Lung (tissue), 12 donors: ENCODE measurements around the gene SLC37A4. TPM values are rescaled to one million over a fixed set of nuclear protein-coding genes. Genes with fewer than 3 reads are reported as not detected.

ENCODE experiments used
- ATAC-seq: fragments of 200-7000 bp; cut with Tn5 transposase; one replicate; pipeline ENCODE4 v1.9.1; 2020; ENCODE audit warnings: moderate number of reproducible peaks; ENCODE audit not compliant: insufficient read depth, low FRiP score
- DNase-seq, 3 donors: peaks; one replicate each; pipeline ENCODE4 v3.0.0-alpha.2; 2013 to 2017
- H3K27ac ChIP-seq, 2 donors: one replicate each; pipeline ENCODE4 v1.5.1; 2013; ENCODE audit warnings: mild to moderate bottlenecking in 2 of 2, moderate library complexity in 2 of 2, control low read depth in 1 of 2, inconsistent platforms in 1 of 2, low read depth in 1 of 2, low read length in 1 of 2
- H3K27me3 ChIP-seq, 3 donors: one replicate each; pipeline ENCODE4 v1.5.1; 2013; ENCODE audit warnings: low read length in 2 of 3; ENCODE audit not compliant: control insufficient read depth in 3 of 3, insufficient read depth in 3 of 3
- H3K36me3 ChIP-seq, 4 donors: one replicate each; pipeline ENCODE4 v1.5.1; 2013; ENCODE audit warnings: low read length in 4 of 4, mild to moderate bottlenecking in 1 of 4, moderate library complexity in 1 of 4; ENCODE audit not compliant: control insufficient read depth in 4 of 4, insufficient read depth in 4 of 4
- H3K4me1 ChIP-seq, 5 donors: one replicate each; pipeline ENCODE4 v1.5.1; 2013; ENCODE audit warnings: low read length in 5 of 5, mild to moderate bottlenecking in 2 of 5, moderate library complexity in 1 of 5; ENCODE audit not compliant: control insufficient read depth in 5 of 5, insufficient read depth in 5 of 5
- H3K4me3 ChIP-seq: one replicate; pipeline ENCODE4 v1.5.1; 2013; ENCODE audit warnings: mild to moderate bottlenecking, control low read depth, moderate library complexity
- H3K9ac ChIP-seq, 2 donors: one replicate each; pipeline ENCODE4 v1.5.1; 2013; ENCODE audit warnings: low read length in 2 of 2, control low read depth in 1 of 2; ENCODE audit not compliant: insufficient read depth in 1 of 2
- H3K9me3 ChIP-seq, 4 donors: one replicate each; pipeline ENCODE4 v1.5.1; 2013; ENCODE audit warnings: low read length in 3 of 4, mild to moderate bottlenecking in 1 of 4, moderate library complexity in 1 of 4; ENCODE audit not compliant: control insufficient read depth in 4 of 4, insufficient read depth in 3 of 4
- CTCF ChIP-seq: IDR thresholded peaks from 2 replicates; pipeline ENCODE4 v1.5.1; 2012; ENCODE audit warnings: mild to moderate bottlenecking; ENCODE audit errors: control extremely low read depth, extremely low read depth
- WGBS, 2 donors: extraction: QIAGEN DNeasy Blood & Tissue Kit; methylation state at CpG; one replicate each; pipeline ENCODE4 v1.1.7; 2013; 5-methylcytosine and 5-hydroxymethylcytosine counted together
- polyA plus RNA-seq, 2 donors: library from polyadenylated mRNA; stranded (reverse); fragments of 200-250 nt; gene quantifications; one replicate each; pipeline ENCODE4 v1.2.1, GENCODE V29; 2013
- total RNA-seq, 2 donors: library from RNA; depleted of rRNA in 1 of 2; stranded (reverse); fragments of >200 nt in 1 of 2; gene quantifications; one replicate each; pipeline ENCODE4 v1.2.1, GENCODE V29; 2014 to 2021
- donor health status: control.
- donor health status: control.
- donor health status: Bipolar disorder and iron deficiency.
- donor health status: healthy.
- donor health status: DM: yes; HTN: yes; CAD: no.

The SLC37A4 gene
- total and polyA plus RNA-seq, 4 donors: 8.2 to 16.2 (median 13.5) TPM

DNA sequence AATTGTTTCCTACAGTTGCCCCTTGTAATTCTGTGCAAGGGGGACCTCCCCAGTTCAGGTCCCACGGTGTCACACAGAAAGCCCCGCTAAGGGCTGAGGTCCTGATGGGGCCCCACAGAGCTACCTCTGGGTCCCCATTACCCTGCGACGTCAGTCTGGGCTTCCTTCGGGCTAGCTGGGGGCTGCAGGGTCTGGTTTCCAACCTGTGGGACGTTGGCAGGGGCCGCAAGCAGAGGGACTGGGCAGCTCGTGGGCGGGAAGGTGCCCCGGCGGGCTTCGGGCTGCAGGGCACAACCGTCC is 698 bp downstream of the SLC37A4 start:
- Histone ChIP-seq H3K9me3 (no peaks in the 10 kb centered on the region), H3K27me3 (no peaks in the 10 kb centered on the region), H3K9ac (peak overlapping the region in 1 of 2 donors; percentile 2), H3K4me1 (peaks cover 0 to 15% (median 8%) of the 10 kb centered on the region in 5 donors), H3K36me3 (peaks cover 0 to 8% (median 6%) of the 10 kb centered on the region in 4 donors), H3K27ac (peak overlapping the region in 1 of 2 donors; percentile 93), H3K4me3 (peak overlapping the region; percentile 76)
- no peak for TF ChIP-seq CTCF
- WGBS, 2 donors: 3 to 4% methylated on average over 13 of the region's 13 CpGs
- ATAC-seq: no peak
- DNase-seq: no peak

- Histone ChIP-seq H3K9ac (no peak overlapping the region), H3K27me3 (no peaks in the 10 kb centered on the region), H3K27ac (peak overlapping the region in 1 of 2 donors; percentile 1), H3K4me1 (peaks cover 0 to 17% (median 9%) of the 10 kb centered on the region in 5 donors), H3K36me3 (peaks cover 0 to 12% (median 7%) of the 10 kb centered on the region in 4 donors), H3K9me3 (no peaks in the 10 kb centered on the region), H3K4me3 (no peak overlapping the region)
- TF ChIP-seq CTCF: no peak
- DNase-seq (peak in 2 of 3 donors; percentile 12 to 36), ATAC-seq (no peak)
- 56 to 60% methylated on average over 10 of the region's 10 CpGs for WGBS, 2 donors
Measured at GRCh38 chr11:119029340-119030028, 1.2 kb downstream of the SLC37A4 start.

GRCh38 chr11:119029069-119029339 is 1.7 kb downstream of the SLC37A4 start:
- Histone ChIP-seq H3K4me3 (no peak overlapping the region), H3K4me1 (peaks cover 0 to 20% (median 9%) of the 10 kb centered on the region in 5 donors)
- TF ChIP-seq CTCF: no peak

More at GRCh38 chr11:119029069-119029339, 1.7 kb downstream of the SLC37A4 start:
- no peaks in the 10 kb centered on the region for H3K9me3 ChIP-seq
- no peak overlapping the region for H3K9ac ChIP-seq
- peak overlapping the region in 1 of 2 donors; percentile 1 for H3K27ac ChIP-seq
- DNase-seq (no peak), ATAC-seq (no peak)
- WGBS, 2 donors: 88 to 89% methylated on average over 1 of the region's 1 CpG
- H3K27me3 ChIP-seq: no peaks in the 10 kb centered on the region
- peaks cover 0 to 14% (median 7%) of the 10 kb centered on the region in 4 donors for H3K36me3 ChIP-seq
